T-helper 2 cell treated with Interferon-gamma antibody and Interleukin-4, amounts not matched to agents 100 ng/mL and 5 ng/mL, for 36 hours (primary cell): ENCODE data around the gene OLIG1. TPM values are rescaled to one million over a fixed set of nuclear protein-coding genes. Genes with fewer than 3 reads are reported as not detected.

Experiments used
- intact Hi-C: fragments of 100-400 bp; cut with micrococcal nuclease; formaldehyde crosslinking; loops from one replicate; pipeline ENCODE4 v1.15.1; 2023
- total RNA-seq: library from RNA; stranded (reverse); gene quantifications from 2 replicates; pipeline ENCODE4 v1.2.3, GENCODE V29; 2022

OLIG1 gene
- not detected in 2 replicates for total RNA-seq

DNA sequence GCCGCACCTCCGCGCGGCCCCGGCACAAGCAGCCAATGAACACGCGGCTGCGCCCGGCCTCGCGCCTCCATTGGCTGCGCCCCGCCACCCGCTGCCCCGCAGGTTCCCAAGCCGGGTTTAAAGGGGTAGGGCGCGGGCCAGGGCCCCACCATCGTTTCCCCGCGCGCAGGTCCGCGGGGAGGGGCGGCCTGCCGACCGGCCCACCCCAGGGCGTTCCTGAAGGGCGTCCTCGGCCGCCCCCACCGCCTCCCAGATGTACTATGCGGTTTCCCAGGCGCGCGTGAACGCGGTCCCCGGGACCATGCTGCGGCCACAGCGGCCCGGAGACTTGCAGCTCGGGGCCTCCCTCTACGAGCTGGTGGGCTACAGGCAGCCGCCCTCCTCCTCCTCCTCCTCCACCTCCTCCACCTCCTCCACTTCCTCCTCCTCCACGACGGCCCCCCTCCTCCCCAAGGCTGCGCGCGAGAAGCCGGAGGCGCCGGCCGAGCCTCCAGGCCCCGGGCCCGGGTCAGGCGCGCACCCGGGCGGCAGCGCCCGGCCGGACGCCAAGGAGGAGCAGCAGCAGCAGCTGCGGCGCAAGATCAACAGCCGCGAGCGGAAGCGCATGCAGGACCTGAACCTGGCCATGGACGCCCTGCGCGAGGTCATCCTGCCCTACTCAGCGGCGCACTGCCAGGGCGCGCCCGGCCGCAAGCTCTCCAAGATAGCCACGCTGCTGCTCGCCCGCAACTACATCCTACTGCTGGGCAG lies at the start of gene OLIG1:
Gene OLIG1, plus strand, starts transcription at position 148 of the 750 bp plus-strand sequence. Its CDS starts 106 bp downstream, at position 254.
- intact Hi-C loops = loop anchor here (2.0 kb wide), 1 partner anchor 43 kb away; no protein-coding TSS in a partner anchor

GRCh38 chr21:33020558-33021100 lies 49.3 kb upstream of the OLIG1 start:
- intact Hi-C loops = no loop called here

GRCh38 chr21:33021150-33021549 lies 48.8 kb upstream of the OLIG1 start:
- intact Hi-C loops = no loop called here

DNA sequence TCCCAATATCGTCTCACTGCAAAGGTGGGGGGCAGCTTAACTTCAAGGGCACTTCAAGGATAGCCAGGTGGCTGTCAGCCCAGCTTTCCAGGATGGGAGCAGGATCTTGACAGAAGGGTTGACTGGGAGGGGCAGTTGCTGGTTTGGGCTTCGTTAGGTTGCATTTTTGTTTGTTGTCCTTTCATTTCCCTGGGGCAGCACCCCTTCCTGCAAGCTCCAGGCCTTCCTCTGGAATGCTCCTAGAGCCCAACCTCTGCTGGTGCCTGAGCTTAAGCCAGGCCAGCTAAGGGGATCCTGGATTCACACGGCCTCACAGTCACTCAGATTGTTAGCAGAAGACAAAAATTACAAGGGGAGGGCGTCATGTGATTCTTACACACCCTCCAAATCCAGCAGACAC lies 48.3 kb upstream of the OLIG1 start:
- intact Hi-C loops = no loop called here

- intact Hi-C loops = no loop called here
These were observed 47.5 kb upstream of the OLIG1 start for GRCh38 chr21:33022489-33022827.

DNA sequence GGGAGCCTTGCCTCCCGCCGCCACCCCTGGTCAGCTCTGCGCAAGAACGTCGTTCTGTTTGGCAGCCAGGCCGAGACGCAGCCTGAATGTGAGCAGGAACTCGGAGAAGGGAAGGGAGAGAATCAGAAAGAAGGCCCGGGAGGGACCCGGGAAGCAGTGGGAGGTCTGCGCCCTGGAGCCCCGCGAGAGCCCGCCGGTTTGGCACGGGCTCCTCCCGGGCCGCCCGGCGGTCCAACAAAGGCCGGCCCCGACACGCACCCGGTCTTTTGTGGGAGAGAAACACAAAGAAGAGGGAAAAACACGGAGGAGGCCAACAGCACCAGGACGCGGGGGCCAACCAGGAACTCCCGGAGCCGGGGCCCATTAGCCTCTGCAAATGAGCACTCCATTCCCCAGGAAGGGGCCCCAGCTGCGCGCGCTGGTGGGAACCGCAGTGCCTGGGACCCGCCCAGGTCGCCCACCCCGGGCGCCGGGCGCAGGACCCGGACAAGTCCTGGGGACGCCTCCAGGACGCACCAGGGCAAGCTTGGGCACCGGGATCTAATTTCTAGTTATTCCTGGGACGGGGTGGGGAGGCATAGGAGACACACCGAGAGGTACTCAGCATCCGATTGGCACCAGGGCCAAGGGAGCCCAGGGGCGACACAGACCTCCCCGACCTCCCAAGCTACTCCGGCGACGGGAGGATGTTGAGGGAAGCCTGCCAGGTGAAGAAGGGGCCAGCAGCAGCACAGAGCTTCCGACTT lies 46.9 kb upstream of the OLIG1 start:
- intact Hi-C loops = no loop called here

DNA sequence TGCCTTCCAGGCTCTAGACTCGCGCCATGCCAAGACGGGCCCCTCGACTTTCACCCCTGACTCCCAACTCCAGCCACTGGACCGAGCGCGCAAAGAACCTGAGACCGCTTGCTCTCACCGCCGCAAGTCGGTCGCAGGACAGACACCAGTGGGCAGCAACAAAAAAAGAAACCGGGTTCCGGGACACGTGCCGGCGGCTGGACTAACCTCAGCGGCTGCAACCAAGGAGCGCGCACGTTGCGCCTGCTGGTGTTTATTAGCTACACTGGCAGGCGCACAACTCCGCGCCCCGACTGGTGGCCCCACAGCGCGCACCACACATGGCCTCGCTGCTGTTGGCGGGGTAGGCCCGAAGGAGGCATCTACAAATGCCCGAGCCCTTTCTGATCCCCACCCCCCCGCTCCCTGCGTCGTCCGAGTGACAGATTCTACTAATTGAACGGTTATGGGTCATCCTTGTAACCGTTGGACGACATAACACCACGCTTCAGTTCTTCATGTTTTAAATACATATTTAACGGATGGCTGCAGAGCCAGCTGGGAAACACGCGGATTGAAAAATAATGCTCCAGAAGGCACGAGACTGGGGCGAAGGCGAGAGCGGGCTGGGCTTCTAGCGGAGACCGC lies 46.3 kb upstream of the OLIG1 start:
- intact Hi-C loops = no loop called here

- intact Hi-C loops = no loop called here
These were observed 45.5 kb upstream of the OLIG1 start for GRCh38 chr21:33024201-33025103.

GRCh38 chr21:33025106-33025488 lies 44.8 kb upstream of the OLIG1 start:
- intact Hi-C loops = no loop called here

DNA sequence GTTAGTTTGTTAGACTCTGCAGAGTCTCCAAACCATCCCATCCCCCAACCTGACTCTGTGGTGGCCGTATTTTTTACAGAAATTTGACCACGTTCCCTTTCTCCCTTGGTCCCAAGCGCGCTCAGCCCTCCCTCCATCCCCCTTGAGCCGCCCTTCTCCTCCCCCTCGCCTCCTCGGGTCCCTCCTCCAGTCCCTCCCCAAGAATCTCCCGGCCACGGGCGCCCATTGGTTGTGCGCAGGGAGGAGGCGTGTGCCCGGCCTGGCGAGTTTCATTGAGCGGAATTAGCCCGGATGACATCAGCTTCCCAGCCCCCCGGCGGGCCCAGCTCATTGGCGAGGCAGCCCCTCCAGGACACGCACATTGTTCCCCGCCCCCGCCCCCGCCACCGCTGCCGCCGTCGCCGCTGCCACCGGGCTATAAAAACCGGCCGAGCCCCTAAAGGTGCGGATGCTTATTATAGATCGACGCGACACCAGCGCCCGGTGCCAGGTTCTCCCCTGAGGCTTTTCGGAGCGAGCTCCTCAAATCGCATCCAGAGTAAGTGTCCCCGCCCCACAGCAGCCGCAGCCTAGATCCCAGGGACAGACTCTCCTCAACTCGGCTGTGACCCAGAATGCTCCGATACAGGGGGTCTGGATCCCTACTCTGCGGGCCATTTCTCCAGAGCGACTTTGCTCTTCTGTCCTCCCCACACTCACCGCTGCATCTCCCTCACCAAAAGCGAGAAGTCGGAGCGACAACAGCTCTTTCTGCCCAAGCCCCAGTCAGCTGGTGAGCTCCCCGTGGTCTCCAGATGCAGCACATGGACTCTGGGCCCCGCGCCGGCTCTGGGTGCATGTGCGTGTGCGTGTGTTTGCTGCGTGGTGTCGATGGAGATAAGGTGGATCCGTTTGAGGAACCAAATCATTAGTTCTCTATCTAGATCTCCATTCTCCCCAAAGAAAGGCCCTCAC lies 44.2 kb upstream of the OLIG1 start, which contains the start of gene OLIG2:
Gene OLIG2, plus strand, starts transcription at position 447 of the 954 bp plus-strand sequence. CDS start 928 bp downstream, outside the sequence.
- intact Hi-C loops = loop anchor here (2.0 kb wide), 1 partner anchor 45 kb away; the partner anchor contains the start of gene OLIG1

GRCh38 chr21:33026443-33026858 lies 43.5 kb upstream of the OLIG1 start:
- intact Hi-C loops = loop anchor here (2.0 kb wide), 1 partner anchor 44 kb away; the partner anchor contains the start of gene OLIG1

DNA sequence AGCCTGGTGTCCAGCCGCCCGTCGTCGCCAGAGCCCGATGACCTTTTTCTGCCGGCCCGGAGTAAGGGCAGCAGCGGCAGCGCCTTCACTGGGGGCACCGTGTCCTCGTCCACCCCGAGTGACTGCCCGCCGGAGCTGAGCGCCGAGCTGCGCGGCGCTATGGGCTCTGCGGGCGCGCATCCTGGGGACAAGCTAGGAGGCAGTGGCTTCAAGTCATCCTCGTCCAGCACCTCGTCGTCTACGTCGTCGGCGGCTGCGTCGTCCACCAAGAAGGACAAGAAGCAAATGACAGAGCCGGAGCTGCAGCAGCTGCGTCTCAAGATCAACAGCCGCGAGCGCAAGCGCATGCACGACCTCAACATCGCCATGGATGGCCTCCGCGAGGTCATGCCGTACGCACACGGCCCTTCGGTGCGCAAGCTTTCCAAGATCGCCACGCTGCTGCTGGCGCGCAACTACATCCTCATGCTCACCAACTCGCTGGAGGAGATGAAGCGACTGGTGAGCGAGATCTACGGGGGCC lies 43.0 kb upstream of the OLIG1 start:
- intact Hi-C loops = loop anchor here (2.0 kb wide), 1 partner anchor 44 kb away; the partner anchor contains the start of gene OLIG1

DNA sequence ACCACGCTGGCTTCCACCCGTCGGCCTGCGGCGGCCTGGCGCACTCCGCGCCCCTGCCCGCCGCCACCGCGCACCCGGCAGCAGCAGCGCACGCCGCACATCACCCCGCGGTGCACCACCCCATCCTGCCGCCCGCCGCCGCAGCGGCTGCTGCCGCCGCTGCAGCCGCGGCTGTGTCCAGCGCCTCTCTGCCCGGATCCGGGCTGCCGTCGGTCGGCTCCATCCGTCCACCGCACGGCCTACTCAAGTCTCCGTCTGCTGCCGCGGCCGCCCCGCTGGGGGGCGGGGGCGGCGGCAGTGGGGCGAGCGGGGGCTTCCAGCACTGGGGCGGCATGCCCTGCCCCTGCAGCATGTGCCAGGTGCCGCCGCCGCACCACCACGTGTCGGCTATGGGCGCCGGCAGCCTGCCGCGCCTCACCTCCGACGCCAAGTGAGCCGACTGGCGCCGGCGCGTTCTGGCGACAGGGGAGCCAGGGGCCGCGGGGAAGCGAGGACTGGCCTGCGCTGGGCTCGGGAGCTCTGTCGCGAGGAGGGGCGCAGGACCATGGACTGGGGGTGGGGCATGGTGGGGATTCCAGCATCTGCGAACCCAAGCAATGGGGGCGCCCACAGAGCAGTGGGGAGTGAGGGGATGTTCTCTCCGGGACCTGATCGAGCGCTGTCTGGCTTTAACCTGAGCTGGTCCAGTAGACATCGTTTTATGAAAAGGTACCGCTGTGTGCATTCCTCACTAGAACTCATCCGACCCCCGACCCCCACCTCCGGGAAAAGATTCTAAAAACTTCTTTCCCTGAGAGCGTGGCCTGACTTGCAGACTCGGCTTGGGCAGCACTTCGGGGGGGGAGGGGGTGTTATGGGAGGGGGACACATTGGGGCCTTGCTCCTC lies 42.3 kb upstream of the OLIG1 start:
- intact Hi-C loops = loop anchor here (2.0 kb wide), 1 partner anchor 43 kb away; the partner anchor contains the start of gene OLIG1

DNA sequence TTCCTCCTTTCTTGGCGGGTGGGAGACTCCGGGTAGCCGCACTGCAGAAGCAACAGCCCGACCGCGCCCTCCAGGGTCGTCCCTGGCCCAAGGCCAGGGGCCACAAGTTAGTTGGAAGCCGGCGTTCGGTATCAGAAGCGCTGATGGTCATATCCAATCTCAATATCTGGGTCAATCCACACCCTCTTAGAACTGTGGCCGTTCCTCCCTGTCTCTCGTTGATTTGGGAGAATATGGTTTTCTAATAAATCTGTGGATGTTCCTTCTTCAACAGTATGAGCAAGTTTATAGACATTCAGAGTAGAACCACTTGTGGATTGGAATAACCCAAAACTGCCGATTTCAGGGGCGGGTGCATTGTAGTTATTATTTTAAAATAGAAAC lies 41.7 kb upstream of the OLIG1 start:
- intact Hi-C loops = no loop called here

GRCh38 chr21:33028773-33029384 lies 41.1 kb upstream of the OLIG1 start:
- intact Hi-C loops = no loop called here

- intact Hi-C loops = no loop called here
These were observed 40.5 kb upstream of the OLIG1 start for GRCh38 chr21:33029385-33029921.

DNA sequence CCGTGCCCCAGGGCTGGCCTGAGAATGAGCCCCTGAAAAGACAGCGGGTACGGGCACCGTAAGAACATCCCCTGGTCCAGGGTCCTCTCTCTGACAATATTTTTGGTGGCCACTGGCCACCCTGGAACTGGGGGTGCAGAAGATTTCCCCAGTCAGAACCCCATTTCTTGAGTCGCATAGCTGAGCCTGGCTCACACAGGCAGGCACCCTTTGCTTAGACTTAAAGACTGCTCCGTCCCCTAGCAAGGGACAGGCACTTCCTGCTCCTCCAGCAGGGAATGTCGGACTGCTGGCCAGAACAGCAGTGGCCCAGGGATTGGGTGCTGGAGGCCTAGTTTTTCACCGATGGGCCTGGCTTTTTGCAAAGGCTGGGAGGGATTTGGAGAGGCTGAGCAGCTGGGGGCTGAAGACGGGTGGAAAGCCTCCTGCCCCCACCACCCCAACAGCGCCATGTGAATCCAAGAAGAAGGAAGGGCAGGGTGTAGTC lies 39.9 kb upstream of the OLIG1 start:
- intact Hi-C loops = no loop called here
